GM12891 (cell line): ENCODE data around the gene SPATA3.

ENCODE experiments used
- PAX5 ChIP-seq: IDR thresholded peaks from 2 replicates; pipeline ENCODE4 v1.6.1; 2011; ENCODE audit warnings: low read length, moderate library complexity, mild to moderate bottlenecking; ENCODE audit not compliant: insufficient read depth, severe bottlenecking
- POLR2A ChIP-seq: IDR thresholded peaks from 2 replicates; pipeline ENCODE4 v1.6.1; 2011; ENCODE audit warnings: low read depth, low read length, control low read depth
- POLR2AphosphoS5 ChIP-seq: IDR thresholded peaks from 2 replicates; pipeline ENCODE4 v1.6.1; 2011; ENCODE audit warnings: low read depth, low read length, control low read depth
- SPI1 ChIP-seq: IDR thresholded peaks from 2 replicates; pipeline ENCODE4 v1.6.1; 2011; ENCODE audit warnings: low read depth, low read length, control low read depth
- TAF1 ChIP-seq: IDR thresholded peaks from 2 replicates; pipeline ENCODE4 v1.6.1; 2011; ENCODE audit warnings: low read depth, low read length, control low read depth

GRCh38 chr2:230990899-230991150 is 5.1 kb upstream of the SPATA3 start:
- TF ChIP-seq POLR2A (no peak), POLR2AphosphoS5 (no peak), TAF1 (no peak), PAX5 (no peak), SPI1 (no peak)
